HCT116 (cell line): ENCODE measurements around the gene STK32C. TPM values are rescaled to one million over a fixed set of nuclear protein-coding genes. Genes with fewer than 3 reads are reported as not detected.

ENCODE experiments used
- ATAC-seq: fragments of 200-7000 bp; cut with Tn5 transposase; 2 replicates; pipeline ENCODE4 v1.9.1; 2020; ENCODE audit warnings: mild to moderate bottlenecking, moderate library complexity
- BruUV-seq: library from RNA; stranded (reverse); fragments of 400-500 nt; replicated peaks from 2 replicates; lab custom pipeline; 2021; lab: Mats Ljungman, UMichigan
- CTCF ChIA-PET: fragments of 300-600 bp; sonication (Branson Sonifier 250); formaldehyde crosslinking; loops from one replicate; lab custom pipeline; 2021; ENCODE audit warnings: antibody characterized with exemption; lab: Charles Lee
- POLR2A ChIA-PET: fragments of 300-600, 350-600 bp; sonication (Branson Sonifier 250); formaldehyde crosslinking; loops from one replicate; lab custom pipeline; 2021; ENCODE audit warnings: antibody characterized with exemption; lab: Charles Lee
- RAD21 ChIA-PET, 2 experiments: fragments of 300-600 bp; sonication (Branson Sonifier 250); formaldehyde crosslinking; loops; one replicate each; lab custom pipeline; 2023; ENCODE audit warnings: low total read pairs in 2 of 2; ENCODE audit not compliant: uncharacterized antibody in 2 of 2, unreplicated experiment in 2 of 2, low non-redundant PET in 1 of 2; lab: Charles Lee
- DNase-seq: peaks from one replicate; pipeline ENCODE4 v3.0.0-alpha.2; 2010; ENCODE audit warnings: low read depth, low spot score
- H2AFZ ChIP-seq: fragments of 200-600 bp; shearing (Covaris generic), sonication (generic); 2 replicates; pipeline ENCODE4 v1.6.1; 2017; ENCODE audit warnings: low read depth, mixed run types, mixed read lengths, antibody characterized with exemption, low read length; ENCODE audit not compliant: poor library complexity, severe bottlenecking
- H3K27ac ChIP-seq: 2 replicates; pipeline ENCODE4 v1.5.1; 2012; ENCODE audit warnings: low read depth, low read length
- H3K27me3 ChIP-seq: fragments of 200-600 bp; sonication (generic); 2 replicates; pipeline ENCODE4 v1.6.1; 2016; ENCODE audit warnings: mixed run types, low read length, mixed read lengths; ENCODE audit not compliant: insufficient read depth
- H3K36me3 ChIP-seq, 2 experiments: fragments of 200-500 bp in 1 of 2; fragments of 200-600 bp in 1 of 2; sonication (Bioruptor generic) in 1 of 2; sonication (generic) in 1 of 2; 2 replicates each; pipeline versions ENCODE4 v1.5.1 to v1.6.1; 2014 to 2016; ENCODE audit warnings: low read length in 2 of 2, inconsistent platforms in 1 of 2, mixed read lengths in 1 of 2, mixed run types in 1 of 2; ENCODE audit not compliant: insufficient read depth in 2 of 2, control insufficient read depth in 1 of 2
- H3K4me1 ChIP-seq, 2 experiments: fragments of 200-600 bp in 1 of 2; sonication (generic) in 1 of 2; 2 replicates each; pipeline versions ENCODE4 v1.5.1 to v1.6.1; 2012 to 2017; ENCODE audit warnings: low read length in 2 of 2, inconsistent platforms in 1 of 2, mild to moderate bottlenecking in 1 of 2, mixed read lengths in 1 of 2, mixed run types in 1 of 2, moderate library complexity in 1 of 2; ENCODE audit not compliant: insufficient read depth in 2 of 2, control insufficient read depth in 1 of 2
- H3K4me2 ChIP-seq: fragments of 200-600 bp; sonication (generic); 2 replicates; pipeline ENCODE4 v1.6.1; 2017; ENCODE audit warnings: mixed run types, low read length, mixed read lengths
- H3K4me3 ChIP-seq, 2 experiments: fragments of 200-600 bp in 1 of 2; sonication (generic) in 1 of 2; replicated peaks in 1 of 2; 2 replicates each; pipeline ENCODE4 v1.5.1; 2011 to 2016; ENCODE audit warnings: low read length in 2 of 2, control low read depth in 1 of 2, low read depth in 1 of 2, mild to moderate bottlenecking in 1 of 2, mixed read lengths in 1 of 2, mixed run types in 1 of 2
- H3K79me2 ChIP-seq: fragments of 200-600 bp; sonication (generic); 2 replicates; pipeline ENCODE4 v1.6.1; 2017; ENCODE audit warnings: mild to moderate bottlenecking, mixed run types, low read length, moderate library complexity, mixed read lengths; ENCODE audit not compliant: insufficient read depth
- H3K9ac ChIP-seq: fragments of 200-600 bp; sonication (generic); 2 replicates; pipeline ENCODE4 v1.6.1; 2016; ENCODE audit warnings: low read length, mixed read lengths
- H3K9me2 ChIP-seq: fragments of 200-600 bp; sonication (generic), shearing (Covaris generic); 2 replicates; pipeline ENCODE4 v1.6.1; 2017; ENCODE audit warnings: mixed run types, mild to moderate bottlenecking, moderate library complexity; ENCODE audit not compliant: insufficient read depth
- H3K9me3 ChIP-seq, 2 experiments: fragments of 200-500 bp in 1 of 2; fragments of 200-600 bp in 1 of 2; sonication (Bioruptor generic) in 1 of 2; sonication (generic) in 1 of 2; 2 replicates each; pipeline ENCODE4 v1.6.1; 2014 to 2017; ENCODE audit warnings: low read length in 2 of 2, mixed read lengths in 2 of 2, inconsistent platforms in 1 of 2, low read depth in 1 of 2, mild to moderate bottlenecking in 1 of 2, mixed run types in 1 of 2, moderate library complexity in 1 of 2; ENCODE audit not compliant: control insufficient read depth in 1 of 2, insufficient read depth in 1 of 2
- H4K20me1 ChIP-seq: fragments of 200-600 bp; sonication (generic), shearing (Covaris generic); 2 replicates; pipeline ENCODE4 v1.6.1; 2017; ENCODE audit warnings: mixed run types, mild to moderate bottlenecking, moderate library complexity; ENCODE audit not compliant: insufficient read depth
- CBX3 ChIP-seq: IDR thresholded peaks from 2 replicates; pipeline ENCODE4 v1.6.1; 2012; ENCODE audit warnings: low read depth
- EGR1 ChIP-seq: IDR thresholded peaks from 2 replicates; pipeline ENCODE4 v1.6.1; 2012; ENCODE audit warnings: low read depth
- POLR2AphosphoS5 ChIP-seq: IDR thresholded peaks from 2 replicates; pipeline ENCODE4 v1.6.1; 2011; ENCODE audit warnings: mild to moderate bottlenecking, low read depth, low read length, moderate library complexity
- RAD21 ChIP-seq: IDR thresholded peaks from 2 replicates; pipeline ENCODE4 v1.6.1; 2012; ENCODE audit warnings: low read depth, mild to moderate bottlenecking
- REST ChIP-seq: IDR thresholded peaks from 2 replicates; pipeline ENCODE4 v1.6.1; 2012; ENCODE audit warnings: low read depth
- SIN3A ChIP-seq: IDR thresholded peaks from 2 replicates; pipeline ENCODE4 v1.6.1; 2012; ENCODE audit warnings: low read depth
- SP1 ChIP-seq: IDR thresholded peaks from 2 replicates; pipeline ENCODE4 v1.6.1; 2012; ENCODE audit warnings: low read depth
- YY1 ChIP-seq: IDR thresholded peaks from 2 replicates; pipeline ENCODE4 v1.6.1; 2011; ENCODE audit warnings: low read length, low read depth, moderate library complexity, mild to moderate bottlenecking; ENCODE audit not compliant: insufficient replicate concordance; ENCODE audit errors: extremely low read depth
- ZNF274 ChIP-seq: fragments of 200-500 bp; sonication (Bioruptor generic); IDR thresholded peaks from 2 replicates; pipeline ENCODE4 v1.6.1; 2014; ENCODE audit warnings: mild to moderate bottlenecking, low read depth, low read length, inconsistent platforms
- intact Hi-C: fragments of 100-400 bp; cut with micrococcal nuclease; formaldehyde crosslinking; loops from 2 replicates; pipeline ENCODE4 v1.10.0; 2022
- total RNA-seq: library from RNA; stranded (reverse); gene quantifications from one replicate; pipeline ENCODE4 v1.2.1, GENCODE V29; 2021; ENCODE audit not compliant: unreplicated experiment
- TF ChIP-seq, protein P1 (sequence below): IDR thresholded peaks from 2 replicates; pipeline ENCODE4 v1.6.1; 2011; ENCODE audit warnings: mild to moderate bottlenecking, low read length, moderate library complexity; ENCODE audit not compliant: insufficient replicate concordance; ENCODE audit errors: extremely low read depth

STK32C gene
- total RNA-seq, 1 experiment from 2014 or later, result 29.7 TPM

DNA sequence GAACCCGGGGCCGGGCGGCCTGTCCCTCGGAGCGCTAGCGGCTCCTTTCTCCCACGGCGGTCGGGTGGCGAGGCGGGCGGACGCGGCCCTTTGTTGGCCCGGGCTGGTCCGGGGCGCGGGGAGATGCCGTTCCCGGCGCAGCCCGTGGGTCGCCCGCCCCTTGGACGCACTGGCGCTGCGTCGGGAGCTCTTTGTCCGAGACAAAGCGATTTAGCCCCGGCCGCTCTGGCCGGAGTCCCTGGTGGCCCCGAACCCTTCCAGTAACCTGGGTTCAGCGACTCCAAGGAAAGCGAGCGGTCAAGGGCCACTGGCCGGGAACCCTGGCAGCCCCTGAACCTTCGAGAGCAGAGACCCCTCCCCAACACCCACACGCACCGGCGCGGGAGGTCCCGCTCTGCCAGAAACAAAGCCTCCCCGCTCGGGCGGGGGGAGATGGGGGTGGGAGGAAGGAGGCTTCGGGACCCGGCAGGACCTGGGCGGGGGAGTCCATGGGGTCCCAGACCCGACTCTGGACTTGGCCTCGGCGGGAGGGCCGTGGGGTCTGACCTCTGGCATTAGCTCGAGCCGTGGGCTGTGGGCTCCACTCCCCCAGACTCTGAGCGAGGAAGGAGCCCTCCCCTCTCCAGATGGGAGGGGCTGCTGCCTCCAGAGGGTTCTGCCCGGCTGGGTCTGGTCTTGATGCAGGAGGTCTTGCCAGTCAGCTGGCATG is 120.2 kb downstream of the STK32C start (continued):
- TF ChIP-seq REST, result no peak
- TF ChIP-seq SIN3A, result no peak
- no peak for TF ChIP-seq POLR2AphosphoS5
- TF ChIP-seq CBX3, result no peak

GRCh38 chr10:132186488-132187429 is 121.0 kb downstream of the STK32C start, which contains the start of gene DPYSL4:
Gene DPYSL4, plus strand, starts transcription at chr10:132186948. Its CDS starts 116 bp downstream, at chr10:132187064.
- H3K9me3 ChIP-seq, result no peaks in the 10 kb centered on the region
- intact Hi-C loops, result no loop called here
- peak within 1 kb of the TSS; percentile 37 to 40 for H3K4me3 ChIP-seq
- no peaks in the 10 kb centered on the region for H4K20me1 ChIP-seq
- H3K36me3 ChIP-seq, result no peaks in the 10 kb centered on the region
- BruUV-seq, result no TSS peak
- H2AFZ ChIP-seq, result no peak within 1 kb of the TSS
- DNase-seq, result no peak
- POLR2A ChIA-PET, result no interaction called here
- RAD21 ChIA-PET, result no interaction called here
- peak within 1 kb of the TSS; percentile 42 for H3K4me2 ChIP-seq
- H3K9me2 ChIP-seq, result no peaks in the 10 kb centered on the region
- no peak within 1 kb of the TSS for H3K27ac ChIP-seq
- no peaks in the 10 kb centered on the region for H3K27me3 ChIP-seq
- ATAC-seq, result peak; percentile 78
- no peak for TF ChIP-seq SP1
- TF ChIP-seq RAD21, result no peak
- no peak for TF ChIP-seq EGR1
- TF ChIP-seq, protein P1, sequence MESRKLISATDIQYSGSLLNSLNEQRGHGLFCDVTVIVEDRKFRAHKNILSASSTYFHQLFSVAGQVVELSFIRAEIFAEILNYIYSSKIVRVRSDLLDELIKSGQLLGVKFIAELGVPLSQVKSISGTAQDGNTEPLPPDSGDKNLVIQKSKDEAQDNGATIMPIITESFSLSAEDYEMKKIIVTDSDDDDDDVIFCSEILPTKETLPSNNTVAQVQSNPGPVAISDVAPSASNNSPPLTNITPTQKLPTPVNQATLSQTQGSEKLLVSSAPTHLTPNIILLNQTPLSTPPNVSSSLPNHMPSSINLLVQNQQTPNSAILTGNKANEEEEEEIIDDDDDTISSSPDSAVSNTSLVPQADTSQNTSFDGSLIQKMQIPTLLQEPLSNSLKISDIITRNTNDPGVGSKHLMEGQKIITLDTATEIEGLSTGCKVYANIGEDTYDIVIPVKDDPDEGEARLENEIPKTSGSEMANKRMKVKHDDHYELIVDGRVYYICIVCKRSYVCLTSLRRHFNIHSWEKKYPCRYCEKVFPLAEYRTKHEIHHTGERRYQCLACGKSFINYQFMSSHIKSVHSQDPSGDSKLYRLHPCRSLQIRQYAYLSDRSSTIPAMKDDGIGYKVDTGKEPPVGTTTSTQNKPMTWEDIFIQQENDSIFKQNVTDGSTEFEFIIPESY, result no peak
- TF ChIP-seq YY1, result no peak
- TF ChIP-seq ZNF274, result no peak
- H3K4me1 ChIP-seq, result no peaks in the 10 kb centered on the region
- CTCF ChIA-PET, result no interaction called here
- no peak within 1 kb of the TSS for H3K9ac ChIP-seq
- H3K79me2 ChIP-seq, result no peaks in the 10 kb centered on the region
